ENCODE results near the gene GIPC1. TPM values are rescaled to one million over a fixed set of nuclear protein-coding genes. Genes with fewer than 3 reads are reported as not detected.

Gene GIPC1
- total RNA-seq, 1 experiment from 2014 or later: 59.4 TPM

GRCh38 chr19:14530506-14530905, 34.6 kb upstream of the GIPC1 start:
- no TSS peak for BruUV-seq (replicated peaks)
- no peak for DNase-seq (ENCODE audit: low spot score)
- H3K27me3 ChIP-seq (replicated peaks; ENCODE audit: insufficient read depth, low read depth, low read length, poor library complexity): no peaks in the 10 kb centered on the region
- H3K4me1 ChIP-seq (ENCODE audit: insufficient read depth, low read length, poor library complexity, severe bottlenecking): no peaks in the 10 kb centered on the region
- ChIA-PET CTCF (no interaction called here), POLR2A (ENCODE audit: low non-redundant PET) (no interaction called here)
- H3K4me3 ChIP-seq (ENCODE audit: low read depth, low read length, poor library complexity, severe bottlenecking): peak overlapping the region; percentile 83
- TF ChIP-seq EZH2 (IDR thresholded peaks at IDR 0.05; ENCODE audit: borderline replicate concordance, low read depth, low read length, poor library complexity, severe bottlenecking) (no peak), CTCF (conservative IDR thresholded peaks at IDR 0.05; ENCODE audit: low read depth, low read length) (no peak)
- intact Hi-C loops (cut with micrococcal nuclease; ENCODE audit: unreplicated experiment): no loop called here
- H3K27ac ChIP-seq (ENCODE audit: low read depth, low read length, poor library complexity, severe bottlenecking): peak overlapping the region; percentile 81
- H3K9me3 ChIP-seq (ENCODE audit: low read depth, low read length, poor library complexity, severe bottlenecking): no peaks in the 10 kb centered on the region
- H3K36me3 ChIP-seq (ENCODE audit: insufficient read depth, low read length, poor library complexity, severe bottlenecking): no peaks in the 10 kb centered on the region

GRCh38 chr19:14530005-14530348, 34.0 kb upstream of the GIPC1 start:
- BruUV-seq (replicated peaks): no TSS peak

GRCh38 chr19:14529254-14530004, 33.5 kb upstream of the GIPC1 start, which contains the start of gene TECR:
Gene TECR (plus strand): TSS chr19:14529594. CDS start chr19:14529697, 103 bp downstream.
- TF ChIP-seq CTCF (conservative IDR thresholded peaks at IDR 0.05; ENCODE audit: low read depth, low read length) (no peak), EZH2 (IDR thresholded peaks at IDR 0.05; ENCODE audit: borderline replicate concordance, low read depth, low read length, poor library complexity, severe bottlenecking) (no peak)

More at GRCh38 chr19:14530005-14530348, 34.0 kb upstream of the GIPC1 start:
- Histone ChIP-seq H3K36me3 (ENCODE audit: insufficient read depth, low read length, poor library complexity, severe bottlenecking) (no peaks in the 10 kb centered on the region), H3K27me3 (replicated peaks; ENCODE audit: insufficient read depth, low read depth, low read length, poor library complexity) (no peaks in the 10 kb centered on the region), H3K4me1 (ENCODE audit: insufficient read depth, low read length, poor library complexity, severe bottlenecking) (no peaks in the 10 kb centered on the region), H3K4me3 (ENCODE audit: low read depth, low read length, poor library complexity, severe bottlenecking) (peak overlapping the region; percentile 83), H3K9me3 (ENCODE audit: low read depth, low read length, poor library complexity, severe bottlenecking) (no peaks in the 10 kb centered on the region), H3K27ac (ENCODE audit: low read depth, low read length, poor library complexity, severe bottlenecking) (peak overlapping the region; percentile 81)
- ChIA-PET CTCF (no interaction called here), POLR2A (ENCODE audit: low non-redundant PET) (no interaction called here)
- DNase-seq (ENCODE audit: low spot score): no peak
- TF ChIP-seq EZH2 (IDR thresholded peaks at IDR 0.05; ENCODE audit: borderline replicate concordance, low read depth, low read length, poor library complexity, severe bottlenecking) (no peak), CTCF (conservative IDR thresholded peaks at IDR 0.05; ENCODE audit: low read depth, low read length) (no peak)
- intact Hi-C loops (cut with micrococcal nuclease; ENCODE audit: unreplicated experiment): no loop called here

More at GRCh38 chr19:14529254-14530004, 33.5 kb upstream of the GIPC1 start, which contains the start of gene TECR:
- intact Hi-C loops (cut with micrococcal nuclease; ENCODE audit: unreplicated experiment): no loop called here
- ChIA-PET POLR2A (ENCODE audit: low non-redundant PET) (interaction anchor here (0.5 kb wide), 1 partner anchor 26 kb away, joined by 3 read pairs; no protein-coding TSS in a partner anchor), CTCF (no interaction called here)
- H3K4me3 ChIP-seq (ENCODE audit: low read depth, low read length, poor library complexity, severe bottlenecking): peak within 1 kb of the TSS; percentile 83
- peak within 1 kb of the TSS; percentile 81 for H3K27ac ChIP-seq (ENCODE audit: low read depth, low read length, poor library complexity, severe bottlenecking)
- H3K9me3 ChIP-seq (ENCODE audit: low read depth, low read length, poor library complexity, severe bottlenecking): no peaks in the 10 kb centered on the region
- no peaks in the 10 kb centered on the region for H3K36me3 ChIP-seq (ENCODE audit: insufficient read depth, low read length, poor library complexity, severe bottlenecking)
- DNase-seq (ENCODE audit: low spot score): peak; percentile 100
- H3K4me1 ChIP-seq (ENCODE audit: insufficient read depth, low read length, poor library complexity, severe bottlenecking): no peaks in the 10 kb centered on the region
- no peaks in the 10 kb centered on the region for H3K27me3 ChIP-seq (replicated peaks; ENCODE audit: insufficient read depth, low read depth, low read length, poor library complexity)
- TSS peak; percentile 68 for BruUV-seq (replicated peaks)

All from A673 (cell line).